SK-N-SH (cell line): ENCODE data around the gene DDI2. TPM values are rescaled to one million over a fixed set of nuclear protein-coding genes. Genes with fewer than 3 reads are reported as not detected.

ENCODE experiments used
- CTCF ChIA-PET: fragments of 300-600, 350-600 bp; formaldehyde crosslinking; extraction: SDS; loops from one replicate; lab custom pipeline; 2021; lab: Yijun Ruan, JAX
- POLR2A ChIA-PET: fragments of 350-600 bp; sonication (Branson Sonifier 250); formaldehyde crosslinking; extraction: SDS; loops from one replicate; lab custom pipeline; 2020; ENCODE audit warnings: antibody characterized with exemption, inconsistent platforms; lab: Yijun Ruan, JAX
- DNase-seq: peaks from one replicate; pipeline ENCODE4 v3.0.0; 2012
- H2AFZ ChIP-seq: fragments of 200-600 bp; sonication (generic); 2 replicates; pipeline ENCODE4 v1.8.1; 2016; ENCODE audit warnings: antibody characterized with exemption, mild to moderate bottlenecking, low read depth
- H3F3A ChIP-seq: fragments of 200-600 bp; sonication (generic); replicated peaks from 2 replicates; pipeline ENCODE3; 2016; ENCODE audit warnings: antibody characterized with exemption, mild to moderate bottlenecking; ENCODE audit not compliant: insufficient read depth
- H3K27ac ChIP-seq, 2 experiments: fragments of 200-500 bp in 1 of 2; fragments of 200-600 bp in 1 of 2; sonication (Bioruptor generic) in 1 of 2; sonication (generic), shearing (Covaris generic) in 1 of 2; 2 replicates each; pipeline versions ENCODE4 v1.5.1 to v1.6.1; 2014 to 2016; ENCODE audit warnings: low read depth in 2 of 2, inconsistent platforms in 1 of 2, low read length in 1 of 2, mild to moderate bottlenecking in 1 of 2, mixed read lengths in 1 of 2
- H3K27me3 ChIP-seq: fragments of 200-600 bp; sonication (generic), shearing (Covaris generic); 2 replicates; pipeline ENCODE4 v1.6.1; 2016; ENCODE audit warnings: mixed run types; ENCODE audit not compliant: insufficient read depth
- H3K36me3 ChIP-seq, 2 experiments: fragments of 200-500 bp in 1 of 2; fragments of 200-600 bp in 1 of 2; sonication (Bioruptor generic) in 1 of 2; sonication (generic) in 1 of 2; replicated peaks in 1 of 2; 2 replicates each; pipeline versions ENCODE3 to v1.5.1; 2014 to 2016; ENCODE audit warnings: low read length in 1 of 2, mild to moderate bottlenecking in 1 of 2; ENCODE audit not compliant: insufficient read depth in 2 of 2, control insufficient read depth in 1 of 2
- H3K4me1 ChIP-seq, 2 experiments: fragments of 200-500 bp in 1 of 2; fragments of 200-600 bp in 1 of 2; sonication (Bioruptor generic) in 1 of 2; sonication (generic), shearing (Covaris generic) in 1 of 2; 2 replicates each; pipeline versions ENCODE4 v1.5.1 to v1.6.1; 2014 to 2016; ENCODE audit warnings: low read depth in 1 of 2, low read length in 1 of 2, mixed run types in 1 of 2; ENCODE audit not compliant: insufficient read depth in 2 of 2, control insufficient read depth in 1 of 2
- H3K4me2 ChIP-seq: fragments of 200-600 bp; sonication (generic), shearing (Covaris generic); 2 replicates; pipeline ENCODE4 v1.6.1; 2017; ENCODE audit warnings: mixed run types
- H3K4me3 ChIP-seq, 2 experiments: fragments of 200-500 bp in 1 of 2; fragments of 200-600 bp in 1 of 2; sonication (Bioruptor generic) in 1 of 2; sonication (generic), shearing (Covaris generic) in 1 of 2; 2 replicates each; pipeline versions ENCODE4 v1.5.1 to v1.8.1; 2014 to 2016; ENCODE audit warnings: low read depth in 2 of 2, inconsistent platforms in 1 of 2, low read length in 1 of 2, mild to moderate bottlenecking in 1 of 2, mixed read lengths in 1 of 2, moderate library complexity in 1 of 2
- H3K79me2 ChIP-seq: fragments of 200-600 bp; sonication (generic); 2 replicates; pipeline ENCODE4 v1.8.1; 2017; ENCODE audit warnings: mild to moderate bottlenecking; ENCODE audit not compliant: insufficient read depth
- H3K9ac ChIP-seq: fragments of 200-600 bp; sonication (generic); 2 replicates; pipeline ENCODE4 v1.6.1; 2017; ENCODE audit warnings: mixed run types
- H3K9me2 ChIP-seq: fragments of 200-600 bp; sonication (generic); 2 replicates; pipeline ENCODE4 v1.6.1; 2017; ENCODE audit warnings: mixed run types
- H3K9me3 ChIP-seq: fragments of 200-600 bp; sonication (generic); 2 replicates; pipeline ENCODE4 v1.6.1; 2017; ENCODE audit warnings: mixed run types, mild to moderate bottlenecking, moderate library complexity
- H4K20me1 ChIP-seq: fragments of 200-600 bp; sonication (generic); 2 replicates; pipeline ENCODE4 v1.6.1; 2017; ENCODE audit warnings: mild to moderate bottlenecking, mixed run types; ENCODE audit not compliant: insufficient read depth
- CHD2 ChIP-seq: fragments of 150-350 bp; IDR thresholded peaks from 2 replicates; pipeline ENCODE4 v1.6.1; 2018; ENCODE audit warnings: low read length; ENCODE audit not compliant: partially characterized antibody
- ELF1 ChIP-seq: IDR thresholded peaks from 2 replicates; pipeline ENCODE4 v1.4.0; 2012
- FOSL2 ChIP-seq: IDR thresholded peaks from 2 replicates; pipeline ENCODE4 v1.4.0; 2012; ENCODE audit warnings: low read depth, mild to moderate bottlenecking, moderate library complexity, borderline replicate concordance
- FOXJ3 ChIP-seq: sonication (generic); formaldehyde crosslinking; IDR thresholded peaks from 2 replicates; pipeline ENCODE4 v1.5.1; 2020; ENCODE audit warnings: mild to moderate bottlenecking, missing genetic modification reagents
- GABPA ChIP-seq: IDR thresholded peaks from 2 replicates; pipeline ENCODE4 v1.4.0; 2012; ENCODE audit warnings: low read depth, mild to moderate bottlenecking
- GATA2 ChIP-seq: sonication (generic); formaldehyde crosslinking; IDR thresholded peaks from 2 replicates; pipeline ENCODE4 v1.5.0; 2020; ENCODE audit warnings: mild to moderate bottlenecking, missing genetic modification reagents
- MAX ChIP-seq: IDR thresholded peaks from 2 replicates; pipeline ENCODE4 v1.4.0; 2012; ENCODE audit warnings: low read depth
- MEF2A ChIP-seq: IDR thresholded peaks from 2 replicates; pipeline ENCODE4 v1.4.0; 2012; ENCODE audit warnings: low read depth, borderline replicate concordance
- MXI1 ChIP-seq: IDR thresholded peaks from 2 replicates; pipeline ENCODE4 v1.6.1; 2012; ENCODE audit warnings: mild to moderate bottlenecking, low read depth, low read length, improper control_type of control experiment
- NFIC ChIP-seq: IDR thresholded peaks from 2 replicates; pipeline ENCODE4 v1.4.0; 2012; ENCODE audit warnings: borderline replicate concordance
- RFX5 ChIP-seq: IDR thresholded peaks from 2 replicates; pipeline ENCODE4 v1.6.1; 2012; ENCODE audit warnings: mild to moderate bottlenecking, improper control_type of control experiment, low read length
- RXRA ChIP-seq: IDR thresholded peaks from 2 replicates; pipeline ENCODE4 v1.4.0; 2012; ENCODE audit warnings: low read depth, mild to moderate bottlenecking, borderline replicate concordance
- SIN3A ChIP-seq: IDR thresholded peaks from 2 replicates; pipeline ENCODE4 v1.6.1; 2012; ENCODE audit warnings: low read depth, mild to moderate bottlenecking, low read length, moderate library complexity, borderline replicate concordance
- TAF1 ChIP-seq: IDR thresholded peaks from 2 replicates; pipeline ENCODE4 v1.6.1; 2012; ENCODE audit warnings: low read depth, mild to moderate bottlenecking, low read length, moderate library complexity, borderline replicate concordance
- TCF12 ChIP-seq: IDR thresholded peaks from 2 replicates; pipeline ENCODE4 v1.4.0; 2012
- TEAD4 ChIP-seq: IDR thresholded peaks from 2 replicates; pipeline ENCODE4 v1.4.0; 2012; ENCODE audit warnings: mild to moderate bottlenecking, borderline replicate concordance; ENCODE audit not compliant: insufficient read depth
- YY1 ChIP-seq: IDR thresholded peaks from 2 replicates; pipeline ENCODE4 v1.4.0; 2012; ENCODE audit warnings: low read depth, mild to moderate bottlenecking
- WGBS: methylation state at CpG from one replicate; pipeline ENCODE4 v1.1.6; 2017; ENCODE audit warnings: low lambda C conversion rate; 5-methylcytosine and 5-hydroxymethylcytosine counted together
- polyA plus RNA-seq, 3 experiments: library from polyadenylated mRNA; depleted of rRNA; stranded (reverse); fragments of >200 nt; gene quantifications; 2 replicates each; pipeline ENCODE4 v1.2.3, GENCODE V29; 2012
- TF ChIP-seq, protein P1 (sequence below): IDR thresholded peaks from 2 replicates; pipeline ENCODE4 v1.4.0; 2012; ENCODE audit warnings: low read depth, borderline replicate concordance
- TF ChIP-seq, protein P2 (sequence below): IDR thresholded peaks from 2 replicates; pipeline ENCODE4 v1.4.0; 2012; ENCODE audit warnings: low read depth, borderline replicate concordance
- TF ChIP-seq, protein P3 (sequence below): IDR thresholded peaks from 2 replicates; pipeline ENCODE4; 2012
- TF ChIP-seq, protein P4 (sequence below): fragments of 200-600 bp; sonication (generic); IDR thresholded peaks from 2 replicates; pipeline ENCODE4 v1.6.1; 2017; ENCODE audit warnings: antibody characterized with exemption, mild to moderate bottlenecking, moderate library complexity

Gene DDI2
- polyA plus RNA-seq, 1 of the 3 experiments (the other 2 are of a cell fraction) = 2.8 TPM

DNA sequence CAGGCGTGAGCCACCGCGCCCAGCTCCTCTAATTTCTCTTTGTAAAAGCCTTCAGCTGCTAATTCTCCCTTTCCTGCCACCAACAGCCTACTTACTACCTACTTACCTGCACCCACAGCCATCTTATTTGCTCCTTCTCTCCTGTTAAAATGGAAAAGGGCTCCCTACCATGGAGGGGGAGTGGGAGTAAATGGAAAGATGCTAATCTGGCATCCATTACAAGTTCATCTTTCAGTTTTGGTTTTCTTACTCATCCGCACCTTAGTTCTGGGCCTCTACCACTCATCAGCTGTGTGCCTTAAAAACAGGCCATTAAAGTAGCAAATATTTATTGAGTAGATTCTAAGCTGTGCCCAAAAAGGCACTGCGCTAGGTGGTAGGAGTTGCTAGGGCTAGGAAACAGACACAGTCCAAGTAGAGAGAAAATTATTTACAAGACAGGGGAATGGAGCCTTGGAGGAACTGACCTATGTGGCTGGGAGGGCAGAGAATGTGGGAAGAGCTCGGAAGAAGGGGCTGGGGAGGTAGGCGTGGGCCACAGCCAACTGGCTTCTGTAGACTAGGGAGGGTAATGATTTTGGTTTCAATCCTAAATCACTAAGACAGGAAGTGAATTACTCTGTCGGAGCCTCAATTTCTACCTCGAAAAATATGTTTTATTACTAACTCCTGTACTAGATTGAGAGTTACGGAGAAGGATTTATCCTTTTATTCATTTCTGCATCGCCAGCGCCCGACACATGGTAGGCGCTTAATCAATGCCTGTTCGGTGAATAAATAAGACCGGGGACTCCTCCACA is 685 bp upstream of the DDI2 start:
- H3K9me3 ChIP-seq = no peaks in the 10 kb centered on the region
- 40% methylated on average over 16 of the region's 16 CpGs for WGBS
- H3F3A ChIP-seq = peaks cover 33% of the 10 kb centered on the region
- peaks cover 3 to 23% of the 10 kb centered on the region in 2 experiments for H3K4me1 ChIP-seq
- ChIA-PET CTCF (interaction anchor here (0.9 to 2.3 kb wide), 4 partner anchors 11 to 199 kb away, joined by 3 to 5 read pairs (median 4); no protein-coding TSS in a partner anchor), POLR2A (no interaction called here)
- TF ChIP-seq RFX5 = peak; percentile 56; the same call in 1 of the 2 replicates
- TF ChIP-seq, protein P1, sequence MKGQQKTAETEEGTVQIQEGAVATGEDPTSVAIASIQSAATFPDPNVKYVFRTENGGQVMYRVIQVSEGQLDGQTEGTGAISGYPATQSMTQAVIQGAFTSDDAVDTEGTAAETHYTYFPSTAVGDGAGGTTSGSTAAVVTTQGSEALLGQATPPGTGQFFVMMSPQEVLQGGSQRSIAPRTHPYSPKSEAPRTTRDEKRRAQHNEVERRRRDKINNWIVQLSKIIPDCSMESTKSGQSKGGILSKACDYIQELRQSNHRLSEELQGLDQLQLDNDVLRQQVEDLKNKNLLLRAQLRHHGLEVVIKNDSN = no peak
- TF ChIP-seq FOSL2 = no peak
- TF ChIP-seq, protein P2, sequence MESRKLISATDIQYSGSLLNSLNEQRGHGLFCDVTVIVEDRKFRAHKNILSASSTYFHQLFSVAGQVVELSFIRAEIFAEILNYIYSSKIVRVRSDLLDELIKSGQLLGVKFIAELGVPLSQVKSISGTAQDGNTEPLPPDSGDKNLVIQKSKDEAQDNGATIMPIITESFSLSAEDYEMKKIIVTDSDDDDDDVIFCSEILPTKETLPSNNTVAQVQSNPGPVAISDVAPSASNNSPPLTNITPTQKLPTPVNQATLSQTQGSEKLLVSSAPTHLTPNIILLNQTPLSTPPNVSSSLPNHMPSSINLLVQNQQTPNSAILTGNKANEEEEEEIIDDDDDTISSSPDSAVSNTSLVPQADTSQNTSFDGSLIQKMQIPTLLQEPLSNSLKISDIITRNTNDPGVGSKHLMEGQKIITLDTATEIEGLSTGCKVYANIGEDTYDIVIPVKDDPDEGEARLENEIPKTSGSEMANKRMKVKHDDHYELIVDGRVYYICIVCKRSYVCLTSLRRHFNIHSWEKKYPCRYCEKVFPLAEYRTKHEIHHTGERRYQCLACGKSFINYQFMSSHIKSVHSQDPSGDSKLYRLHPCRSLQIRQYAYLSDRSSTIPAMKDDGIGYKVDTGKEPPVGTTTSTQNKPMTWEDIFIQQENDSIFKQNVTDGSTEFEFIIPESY = no peak
- TF ChIP-seq TEAD4 = no peak
- no peak for TF ChIP-seq SIN3A
- no peak for TF ChIP-seq MEF2A
- TF ChIP-seq CHD2 = no peak
- TF ChIP-seq MXI1 = no peak
- no peak for TF ChIP-seq NFIC
- no peak for TF ChIP-seq MAX
- TF ChIP-seq RXRA = no peak
- TF ChIP-seq TAF1 = no peak; the same call in 1 of the 2 replicates
- TF ChIP-seq, protein P3, sequence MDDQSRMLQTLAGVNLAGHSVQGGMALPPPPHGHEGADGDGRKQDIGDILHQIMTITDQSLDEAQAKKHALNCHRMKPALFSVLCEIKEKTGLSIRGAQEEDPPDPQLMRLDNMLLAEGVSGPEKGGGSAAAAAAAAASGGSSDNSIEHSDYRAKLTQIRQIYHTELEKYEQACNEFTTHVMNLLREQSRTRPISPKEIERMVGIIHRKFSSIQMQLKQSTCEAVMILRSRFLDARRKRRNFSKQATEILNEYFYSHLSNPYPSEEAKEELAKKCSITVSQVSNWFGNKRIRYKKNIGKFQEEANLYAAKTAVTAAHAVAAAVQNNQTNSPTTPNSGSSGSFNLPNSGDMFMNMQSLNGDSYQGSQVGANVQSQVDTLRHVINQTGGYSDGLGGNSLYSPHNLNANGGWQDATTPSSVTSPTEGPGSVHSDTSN = peak; percentile 36; the same call in 1 of the 2 replicates
- no peak for TF ChIP-seq TCF12
- TF ChIP-seq, protein P4, sequence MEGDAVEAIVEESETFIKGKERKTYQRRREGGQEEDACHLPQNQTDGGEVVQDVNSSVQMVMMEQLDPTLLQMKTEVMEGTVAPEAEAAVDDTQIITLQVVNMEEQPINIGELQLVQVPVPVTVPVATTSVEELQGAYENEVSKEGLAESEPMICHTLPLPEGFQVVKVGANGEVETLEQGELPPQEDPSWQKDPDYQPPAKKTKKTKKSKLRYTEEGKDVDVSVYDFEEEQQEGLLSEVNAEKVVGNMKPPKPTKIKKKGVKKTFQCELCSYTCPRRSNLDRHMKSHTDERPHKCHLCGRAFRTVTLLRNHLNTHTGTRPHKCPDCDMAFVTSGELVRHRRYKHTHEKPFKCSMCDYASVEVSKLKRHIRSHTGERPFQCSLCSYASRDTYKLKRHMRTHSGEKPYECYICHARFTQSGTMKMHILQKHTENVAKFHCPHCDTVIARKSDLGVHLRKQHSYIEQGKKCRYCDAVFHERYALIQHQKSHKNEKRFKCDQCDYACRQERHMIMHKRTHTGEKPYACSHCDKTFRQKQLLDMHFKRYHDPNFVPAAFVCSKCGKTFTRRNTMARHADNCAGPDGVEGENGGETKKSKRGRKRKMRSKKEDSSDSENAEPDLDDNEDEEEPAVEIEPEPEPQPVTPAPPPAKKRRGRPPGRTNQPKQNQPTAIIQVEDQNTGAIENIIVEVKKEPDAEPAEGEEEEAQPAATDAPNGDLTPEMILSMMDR = no peak
- TF ChIP-seq ELF1 = no peak
- TF ChIP-seq FOXJ3 (CRISPR knock-in tag) = no peak
- TF ChIP-seq GABPA = no peak
- TF ChIP-seq GATA2 (CRISPR knock-in tag) = no peak
- 0 out of 2 replicates have a peak, but pooled peaks have one; percentile 5 for TF ChIP-seq YY1
- H2AFZ ChIP-seq = peak overlapping the region; percentile 98
- H3K4me3 ChIP-seq = peak overlapping the region; percentile 57 to 89
- peak overlapping the region; percentile 59 for H3K9ac ChIP-seq
- H3K79me2 ChIP-seq = peaks cover 41% of the 10 kb centered on the region
- peak overlapping the region; percentile 75 for H3K4me2 ChIP-seq
- peaks cover 27% of the 10 kb centered on the region for H4K20me1 ChIP-seq
- no peaks in the 10 kb centered on the region for H3K9me2 ChIP-seq
- H3K27ac ChIP-seq = peak overlapping the region; percentile 71 to 82
- no peaks in the 10 kb centered on the region for H3K27me3 ChIP-seq
- DNase-seq = peak; percentile 38
- peaks cover 0 to 7% of the 10 kb centered on the region in 2 experiments for H3K36me3 ChIP-seq
